Retinal pigment epithelial cell (primary cell): ENCODE results near the gene SAMD13.

ENCODE experiments used
- DNase-seq: peaks from one replicate; pipeline ENCODE4 v3.0.0-alpha.2; 2010; ENCODE audit warnings: low read depth
- H3K4me3 ChIP-seq: 2 replicates; pipeline ENCODE4 v1.5.1; 2011; ENCODE audit warnings: mild to moderate bottlenecking, low read length, control low read depth, moderate library complexity
- TF ChIP-seq, protein P1 (sequence below): conservative IDR thresholded peaks from 2 replicates; pipeline ENCODE4 v1.5.1; 2011; ENCODE audit warnings: low read depth, low read length, control low read depth, inconsistent platforms

SAMD13 gene

DNA sequence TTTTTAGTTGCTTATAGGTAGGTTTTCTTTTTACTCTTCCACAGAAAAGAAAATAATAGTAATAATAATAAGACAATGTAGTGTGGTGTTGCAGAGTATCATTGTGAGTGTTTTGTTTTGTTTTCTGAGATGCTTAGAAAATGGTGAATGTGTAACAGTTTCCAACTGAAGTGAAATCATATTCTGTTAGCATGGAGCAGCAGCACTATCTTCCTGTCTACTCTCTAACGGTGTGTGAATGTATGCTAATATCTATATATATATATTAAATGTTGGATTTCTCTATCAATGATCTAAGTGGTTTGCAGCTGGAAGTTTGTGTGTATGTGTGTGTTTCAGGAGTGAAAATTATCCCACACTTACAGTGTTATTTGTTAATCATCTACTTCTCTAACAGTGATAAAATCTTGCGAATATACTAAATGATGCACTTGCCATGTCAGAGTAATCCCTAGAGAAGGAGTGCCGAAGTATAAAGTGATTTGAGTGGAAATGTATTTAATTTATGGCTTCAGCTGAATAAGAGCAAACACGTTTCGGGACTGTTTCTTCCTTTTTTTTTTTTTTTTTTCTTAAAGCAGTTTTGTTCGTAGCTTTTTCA lies 377 bp downstream of the SAMD13 start:
- TF ChIP-seq, protein P1, sequence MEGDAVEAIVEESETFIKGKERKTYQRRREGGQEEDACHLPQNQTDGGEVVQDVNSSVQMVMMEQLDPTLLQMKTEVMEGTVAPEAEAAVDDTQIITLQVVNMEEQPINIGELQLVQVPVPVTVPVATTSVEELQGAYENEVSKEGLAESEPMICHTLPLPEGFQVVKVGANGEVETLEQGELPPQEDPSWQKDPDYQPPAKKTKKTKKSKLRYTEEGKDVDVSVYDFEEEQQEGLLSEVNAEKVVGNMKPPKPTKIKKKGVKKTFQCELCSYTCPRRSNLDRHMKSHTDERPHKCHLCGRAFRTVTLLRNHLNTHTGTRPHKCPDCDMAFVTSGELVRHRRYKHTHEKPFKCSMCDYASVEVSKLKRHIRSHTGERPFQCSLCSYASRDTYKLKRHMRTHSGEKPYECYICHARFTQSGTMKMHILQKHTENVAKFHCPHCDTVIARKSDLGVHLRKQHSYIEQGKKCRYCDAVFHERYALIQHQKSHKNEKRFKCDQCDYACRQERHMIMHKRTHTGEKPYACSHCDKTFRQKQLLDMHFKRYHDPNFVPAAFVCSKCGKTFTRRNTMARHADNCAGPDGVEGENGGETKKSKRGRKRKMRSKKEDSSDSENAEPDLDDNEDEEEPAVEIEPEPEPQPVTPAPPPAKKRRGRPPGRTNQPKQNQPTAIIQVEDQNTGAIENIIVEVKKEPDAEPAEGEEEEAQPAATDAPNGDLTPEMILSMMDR = no peak
- H3K4me3 ChIP-seq = peak overlapping the region; percentile 52
- no peak for DNase-seq

DNA sequence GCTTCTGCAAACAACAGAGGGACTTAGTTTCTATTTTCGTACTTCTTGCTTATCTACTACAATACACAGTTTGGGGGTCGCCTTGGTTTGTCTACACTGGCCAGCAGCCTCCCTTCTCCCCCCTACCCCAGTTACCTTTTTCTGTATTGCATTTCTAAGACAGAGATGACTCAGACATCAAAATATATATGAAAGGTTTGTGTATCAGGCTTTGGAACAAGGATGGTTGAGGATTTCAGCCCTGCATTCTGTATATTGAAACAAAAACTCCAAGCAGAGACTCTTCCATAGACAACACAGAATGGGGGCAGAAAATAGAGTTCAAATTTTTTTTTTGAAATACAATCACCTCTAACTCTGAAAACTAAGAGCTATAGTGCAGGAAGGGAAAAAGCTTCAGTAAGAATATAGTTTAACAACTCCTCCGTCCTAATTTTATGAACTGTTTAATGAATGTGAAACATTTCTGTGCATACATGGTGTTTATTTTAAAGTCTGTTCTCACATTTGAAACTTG lies 1.9 kb downstream of the SAMD13 start:
- DNase-seq = no peak
- TF ChIP-seq, protein P1 = no peak
- H3K4me3 ChIP-seq = peak overlapping the region; percentile 52

DNA sequence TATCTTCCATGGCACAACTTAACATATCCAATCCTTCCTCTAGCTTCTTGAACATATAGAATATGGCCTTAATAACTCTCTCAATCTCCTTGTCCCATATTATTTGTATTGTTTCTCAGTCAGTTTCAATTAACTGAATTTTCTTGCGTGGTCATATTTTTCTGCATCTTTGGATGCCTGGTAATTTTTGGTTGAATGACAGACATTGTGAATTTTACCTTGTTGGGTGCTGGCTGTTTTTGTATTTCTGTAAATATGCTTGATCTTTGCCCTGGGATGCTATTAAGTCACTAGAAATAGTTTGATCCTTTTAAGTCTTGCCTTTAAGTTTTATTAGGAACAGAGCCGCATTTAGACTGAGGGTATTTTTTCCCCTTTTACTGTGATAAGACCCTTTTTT lies 5.9 kb downstream of the SAMD13 start:
- TF ChIP-seq, protein P1 = no peak
- no peak for DNase-seq
- no peak overlapping the region for H3K4me3 ChIP-seq

- TF ChIP-seq, protein P1 = no peak
- DNase-seq = no peak
- no peak overlapping the region for H3K4me3 ChIP-seq
These were observed 9.8 kb downstream of the SAMD13 start for GRCh38 chr1:84311296-84311695.

- TF ChIP-seq, protein P1 = no peak
- no peak for DNase-seq
- H3K4me3 ChIP-seq = no peak overlapping the region
These were observed 18.2 kb downstream of the SAMD13 start for GRCh38 chr1:84319662-84320061.

DNA sequence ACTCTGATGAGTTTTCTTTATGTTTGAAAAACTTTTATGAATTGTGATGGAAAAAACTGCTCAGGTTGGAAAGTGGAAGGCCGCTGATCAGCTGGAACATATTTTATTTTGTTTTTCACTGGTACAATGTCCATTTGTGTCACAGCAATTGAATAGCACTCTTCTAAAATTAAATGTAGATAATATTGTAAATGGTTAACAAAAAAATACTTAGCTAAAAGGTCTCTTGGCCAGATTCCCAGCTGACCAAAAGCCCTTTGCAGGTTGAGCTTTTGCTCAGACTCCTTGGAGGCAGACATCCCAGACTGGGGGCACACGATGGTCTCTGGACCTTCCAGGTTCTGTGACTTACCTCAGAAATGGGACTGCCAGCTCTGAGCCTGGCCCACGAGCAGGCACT lies 26.3 kb downstream of the SAMD13 start:
- DNase-seq = no peak
- H3K4me3 ChIP-seq = no peak overlapping the region
- TF ChIP-seq, protein P1 = no peak
